GM19455 (cell line): ENCODE results near the gene PSMA5.
"Not testable (repeated sequence)": the region's sequence is repeated elsewhere in the genome, so short reads cannot be mapped to it uniquely, and the experiment has no call there.

ENCODE experiments used
- ATAC-seq: cut with Tn5 transposase; IDR thresholded peaks from one replicate; pipeline ENCODE4 v1.9.1; 2021; ENCODE audit not compliant: unreplicated experiment

The PSMA5 gene

GRCh38 chr1:109392788-109393616 lies 33.2 kb downstream of the PSMA5 start:
- ATAC-seq = no peak

DNA sequence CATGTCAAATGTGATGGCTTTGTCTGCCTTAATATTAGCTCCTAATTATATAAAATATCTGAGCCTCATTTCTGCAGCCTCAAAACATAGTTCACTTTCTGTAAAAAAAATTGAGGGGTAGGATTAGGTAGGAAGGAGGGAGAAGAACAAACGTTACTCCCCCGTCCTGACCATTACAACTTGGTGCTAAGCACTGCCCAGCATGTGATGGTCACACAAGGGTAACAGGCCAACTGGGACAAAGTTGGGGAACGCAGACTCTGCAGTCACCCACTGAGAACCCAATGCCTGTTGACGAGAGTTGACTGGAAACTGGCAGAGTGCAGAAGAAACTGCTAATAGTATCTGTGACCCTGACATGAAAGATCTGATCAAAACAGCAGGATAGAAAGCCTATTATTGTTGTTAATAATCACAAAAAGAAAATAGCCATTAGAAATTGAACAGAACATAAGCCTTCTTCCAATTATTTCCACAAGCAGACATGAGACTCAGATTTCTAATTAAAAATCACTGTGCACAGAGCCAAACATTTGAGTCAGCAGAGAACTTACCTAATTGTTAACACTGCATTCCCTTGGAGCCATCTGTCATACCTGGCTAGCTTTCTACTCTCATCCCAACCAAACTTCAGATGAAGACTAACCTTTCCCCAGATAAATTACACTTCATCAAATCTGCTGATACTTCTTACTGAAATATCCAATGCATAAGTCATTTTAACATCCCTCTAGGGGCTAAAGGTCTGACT lies 34.0 kb downstream of the PSMA5 start:
- ATAC-seq = peak; percentile 18

DNA sequence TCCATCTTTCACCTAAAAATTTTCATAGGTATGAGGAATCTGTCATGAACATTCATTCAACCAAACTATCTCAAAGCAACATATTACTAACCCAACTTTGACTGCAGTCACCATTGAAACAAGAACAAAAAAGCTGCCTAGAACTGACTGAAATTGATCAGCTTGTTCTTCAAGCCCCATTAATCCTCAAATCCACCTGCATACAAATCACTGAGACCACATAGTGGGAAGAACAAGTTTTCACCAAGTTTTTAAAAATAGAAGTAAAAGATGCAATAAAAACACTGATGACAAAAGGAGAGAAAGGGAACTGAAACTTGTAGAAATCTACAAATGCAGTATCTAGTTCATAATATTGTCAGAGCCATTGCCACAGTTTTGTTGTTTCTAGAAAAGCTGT lies 34.6 kb downstream of the PSMA5 start:
- ATAC-seq = peak; percentile 81

DNA sequence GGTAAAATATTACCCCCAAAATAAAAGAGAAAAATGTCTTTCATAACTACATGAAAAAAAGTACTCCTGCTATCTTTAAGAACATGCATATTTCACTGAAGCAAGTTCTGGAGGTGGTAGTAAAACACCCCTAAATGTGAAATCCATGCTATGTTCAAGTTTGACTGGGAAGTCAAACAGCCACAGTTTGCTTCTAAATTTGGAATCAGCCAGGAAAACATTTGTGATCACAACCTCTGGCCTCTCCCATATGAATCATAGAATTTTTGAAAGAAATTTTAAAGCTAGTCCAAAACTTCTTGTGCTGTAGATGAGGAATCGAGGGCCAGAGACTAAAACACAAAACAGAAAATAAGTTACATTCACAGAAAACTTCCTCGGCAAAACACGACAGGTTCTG lies 35.1 kb downstream of the PSMA5 start:
- no peak for ATAC-seq

DNA sequence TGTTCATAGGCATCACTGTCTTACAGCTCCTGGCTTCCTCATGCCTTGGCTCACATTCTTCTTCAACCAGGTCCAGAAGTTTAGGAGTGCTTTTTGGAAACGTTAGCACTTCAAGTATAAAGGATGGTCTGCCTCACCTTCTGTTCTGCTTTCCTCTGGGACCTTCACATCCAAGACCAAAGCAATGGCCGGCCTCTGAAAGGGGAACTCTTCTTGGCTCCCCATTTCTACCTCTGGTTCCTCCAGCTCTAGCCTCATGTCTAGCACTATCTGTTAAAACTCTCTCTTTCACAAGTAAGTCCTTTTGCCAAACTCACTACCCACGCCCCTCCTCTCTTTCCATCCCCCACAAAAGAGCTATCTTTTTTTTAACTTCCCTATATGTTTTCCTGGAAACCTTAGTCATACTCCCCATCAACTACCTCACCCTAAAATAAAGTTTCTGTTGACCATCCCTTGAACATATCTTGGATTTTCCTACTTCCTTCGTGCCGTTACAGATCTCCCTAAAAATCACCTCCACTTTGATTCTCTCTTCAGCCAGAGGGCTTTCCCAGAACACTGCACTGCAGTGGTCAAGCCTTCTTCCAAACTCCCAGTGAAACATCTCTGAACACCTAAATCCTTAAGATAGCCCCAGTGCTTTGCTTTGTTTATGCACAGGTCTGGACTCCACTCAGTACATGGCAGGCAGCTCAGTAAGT lies 36.5 kb downstream of the PSMA5 start:
- ATAC-seq = no peak

DNA sequence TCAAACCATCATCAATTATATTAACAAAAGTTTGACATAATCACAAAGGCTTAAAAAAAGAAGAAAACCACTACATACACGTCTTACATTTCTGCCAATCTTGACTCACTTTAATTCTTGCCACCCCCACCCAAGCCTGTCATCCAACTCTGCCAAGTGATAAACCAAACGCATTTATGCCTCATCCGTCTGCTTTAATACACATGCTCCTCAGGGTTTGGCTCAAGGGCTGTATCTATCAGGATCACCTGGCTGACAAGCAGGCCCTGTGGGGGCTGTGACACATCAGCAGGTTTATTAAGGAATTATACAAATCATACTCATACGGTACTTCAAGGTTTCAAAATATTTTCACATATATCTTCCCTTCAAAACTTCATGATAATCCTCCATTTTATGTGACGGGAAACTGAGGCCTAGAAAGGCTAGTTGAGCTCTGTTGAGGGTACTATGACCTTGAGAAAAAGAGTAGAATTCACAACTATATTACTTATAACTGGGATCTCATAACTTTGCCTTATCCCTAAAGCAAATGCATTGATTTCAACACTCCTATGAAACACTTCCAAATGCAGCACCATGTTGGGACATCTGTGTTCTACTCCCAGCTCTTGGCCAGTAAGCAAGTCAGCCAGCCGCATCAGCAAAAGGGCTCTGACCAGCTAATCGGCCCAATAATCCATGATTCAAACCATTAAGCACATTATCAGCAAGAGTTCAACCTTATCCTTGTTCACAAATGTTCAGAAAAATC lies 37.2 kb downstream of the PSMA5 start:
- no peak for ATAC-seq

- no peak for ATAC-seq
These were observed 38.0 kb downstream of the PSMA5 start for GRCh38 chr1:109388208-109388711.

DNA sequence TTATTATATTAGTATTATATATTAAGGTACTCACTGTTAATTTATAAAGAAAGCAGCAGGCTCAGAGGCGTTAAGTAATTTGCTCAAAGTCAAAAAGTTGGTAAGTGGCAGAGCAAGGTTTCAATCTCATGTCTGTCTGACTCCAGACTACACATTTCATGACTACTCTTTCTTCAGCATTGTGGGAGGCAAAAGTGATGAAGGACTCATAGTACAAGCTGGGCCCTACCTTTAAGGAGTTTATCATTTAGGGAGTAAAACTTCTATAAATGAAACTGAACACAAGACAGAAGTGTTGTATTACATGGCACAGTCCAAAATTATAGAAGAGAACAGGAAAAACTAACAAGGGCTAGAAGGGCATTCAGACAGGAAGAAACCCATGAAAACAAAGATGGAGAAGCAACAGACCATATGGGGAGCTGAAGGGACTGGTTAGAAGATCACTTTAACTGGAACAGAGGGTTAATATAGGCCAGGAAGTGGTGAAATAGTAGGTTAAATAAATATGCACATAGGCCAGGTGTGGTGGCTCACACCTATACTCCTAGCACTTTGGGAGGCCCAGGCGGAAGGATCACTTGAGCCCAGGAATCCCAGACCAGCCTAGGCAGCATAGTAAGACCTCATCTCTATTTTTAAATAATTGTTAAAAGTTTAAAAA lies 40.1 kb downstream of the PSMA5 start:
- ATAC-seq = no peak

DNA sequence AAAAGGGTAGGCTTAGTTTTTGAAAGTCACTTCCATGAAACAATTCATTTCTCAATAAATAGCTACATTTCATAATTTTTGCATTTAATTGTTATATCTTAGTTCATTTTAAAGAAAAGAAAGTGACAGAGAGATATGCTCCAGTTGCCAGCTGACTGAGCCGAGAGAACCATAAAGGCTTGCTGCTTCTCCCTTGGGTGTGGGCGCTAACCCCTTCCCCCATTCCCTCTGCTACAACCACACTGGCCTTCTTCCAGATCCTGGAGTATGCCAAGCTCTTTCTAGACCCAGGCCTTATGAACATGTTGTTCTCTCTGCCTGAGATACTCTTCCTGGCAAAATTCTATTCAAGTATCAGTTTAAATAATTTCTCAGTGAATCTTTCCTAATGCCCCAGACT lies 40.8 kb downstream of the PSMA5 start:
- no peak for ATAC-seq

GRCh38 chr1:109383854-109384253 lies 42.4 kb downstream of the PSMA5 start:
- ATAC-seq = no peak

DNA sequence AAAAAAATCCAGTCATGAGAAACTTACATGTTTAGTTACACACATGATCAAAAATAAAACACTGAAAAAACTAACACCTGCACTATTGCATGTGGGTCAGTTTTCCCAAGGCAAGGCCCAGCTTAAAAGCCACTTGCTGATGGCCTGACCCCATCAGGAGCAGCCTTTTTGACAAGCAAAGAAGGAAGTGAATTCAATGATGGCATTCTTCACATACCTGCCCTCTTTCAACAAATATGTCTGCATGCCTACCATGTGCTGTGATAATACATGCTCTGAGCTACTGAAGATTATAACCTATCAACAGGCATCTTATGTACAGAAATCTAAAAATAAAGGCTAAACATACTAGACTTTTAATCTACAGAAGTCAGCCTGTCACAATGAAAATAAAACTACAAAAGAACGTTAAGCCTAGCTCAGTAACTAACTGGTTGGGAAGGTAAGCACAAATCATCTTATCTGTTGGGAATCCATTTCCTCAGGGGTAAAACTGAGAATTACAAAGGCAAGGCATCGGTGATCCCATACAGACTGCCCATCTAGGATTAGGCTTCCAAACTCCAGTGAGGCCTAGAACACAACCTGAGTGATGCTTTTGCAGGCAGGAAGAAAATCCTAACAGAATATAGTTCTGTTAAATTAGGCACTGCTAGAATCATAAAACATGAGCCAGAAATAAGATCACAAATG lies 43.0 kb downstream of the PSMA5 start:
- no peak for ATAC-seq

DNA sequence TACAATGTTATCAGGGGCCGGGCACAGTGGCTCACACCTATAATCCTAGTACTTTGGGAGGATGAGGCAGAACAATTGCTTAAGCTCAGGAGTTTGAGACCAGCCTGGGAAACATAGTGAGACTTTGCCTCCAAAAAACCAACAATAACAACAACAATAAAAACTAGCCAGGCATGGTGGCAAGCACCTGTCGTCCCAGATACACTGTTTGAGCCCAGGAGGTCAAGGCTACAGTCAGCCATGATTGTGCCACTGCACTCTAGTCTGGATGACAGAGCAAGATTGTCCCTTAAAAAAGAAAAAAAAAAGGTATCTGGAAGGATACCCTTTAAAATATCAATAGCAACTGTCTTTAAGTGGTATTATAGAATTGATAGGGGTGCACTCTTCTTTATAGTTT lies 44.7 kb downstream of the PSMA5 start:
- no peak for ATAC-seq

- ATAC-seq = no peak
These were observed 46.3 kb downstream of the PSMA5 start for GRCh38 chr1:109379907-109380306.

- no peak for ATAC-seq
These were observed 46.8 kb downstream of the PSMA5 start for GRCh38 chr1:109379422-109379821.

DNA sequence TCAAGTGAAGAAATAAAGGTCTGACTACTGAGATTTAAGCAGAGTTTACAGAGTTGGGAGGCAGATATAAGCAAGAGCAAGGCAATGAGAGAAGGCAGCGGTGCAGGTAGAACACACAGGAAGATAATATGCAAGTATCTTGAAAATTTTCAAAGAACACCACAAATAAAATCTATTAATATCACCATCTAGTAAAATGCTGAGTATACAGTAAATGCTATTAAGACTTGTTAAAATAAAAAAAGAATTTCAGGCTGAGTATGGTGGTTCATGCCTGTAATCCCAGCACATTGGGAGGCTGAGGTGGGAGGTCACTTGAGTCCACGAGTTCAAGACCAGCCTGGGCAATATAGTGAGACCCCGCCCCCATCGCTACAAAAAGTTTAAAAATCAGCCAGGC lies 48.5 kb downstream of the PSMA5 start:
- ATAC-seq = no peak

- ATAC-seq = not testable (repeated sequence)
These were observed 52.6 kb downstream of the PSMA5 start for GRCh38 chr1:109373696-109374095.

- ATAC-seq = no peak
These were observed 53.1 kb downstream of the PSMA5 start for GRCh38 chr1:109373126-109373525.

GRCh38 chr1:109372281-109372680 lies 54.0 kb downstream of the PSMA5 start:
- no peak for ATAC-seq

- ATAC-seq = no peak
These were observed 54.9 kb downstream of the PSMA5 start for GRCh38 chr1:109371341-109371739.
